ENCODE results near the gene CSF1R.

The CSF1R gene

DNA sequence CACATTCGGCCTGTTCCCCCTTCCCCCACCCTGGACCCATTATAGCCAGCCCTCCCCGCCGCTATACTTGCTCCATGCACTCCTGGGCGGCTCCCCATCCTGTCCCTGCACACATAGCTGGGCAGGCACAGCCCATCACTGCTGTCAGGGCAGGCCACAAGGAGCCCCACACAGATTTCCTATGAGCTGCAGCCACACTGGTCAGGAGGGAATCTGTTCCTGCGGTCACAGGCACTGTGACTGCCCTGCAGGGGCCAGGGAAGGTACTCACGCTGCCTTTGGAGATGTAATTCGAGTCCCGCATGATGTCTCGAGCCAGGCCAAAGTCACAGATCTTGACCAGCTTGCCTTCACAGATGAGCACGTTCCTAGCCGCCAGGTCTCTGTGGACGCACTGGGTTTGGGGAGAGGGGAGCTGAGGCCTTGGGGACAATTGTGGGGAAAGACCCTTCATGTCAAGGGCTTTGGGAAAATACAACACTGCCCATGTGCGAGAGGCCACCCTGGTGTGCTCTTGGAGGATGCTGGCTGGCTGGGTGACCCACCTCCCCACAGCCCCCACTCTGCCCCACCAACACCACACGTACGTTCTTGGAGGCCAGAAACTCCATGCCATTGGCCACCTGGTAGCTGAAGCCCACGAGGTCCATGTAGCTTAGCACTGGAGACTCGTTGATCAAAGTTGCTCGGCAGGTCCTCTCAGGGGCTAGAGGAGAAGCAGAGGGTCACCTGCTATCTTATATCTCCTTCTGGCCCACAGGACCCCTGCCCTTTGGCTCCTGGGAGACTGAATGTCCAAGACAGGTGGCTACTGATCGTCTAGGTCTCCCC, 34.5 kb upstream of the CSF1R start:
- DNase-seq (ENCODE audit: low spot score): peak; percentile 50

GRCh38 chr5:150120062-150120441, 33.7 kb upstream of the CSF1R start:
- DNase-seq (ENCODE audit: low spot score): peak; percentile 39

GRCh38 chr5:150119421-150120061, 33.2 kb upstream of the CSF1R start:
- DNase-seq (ENCODE audit: low spot score): no peak

DNA sequence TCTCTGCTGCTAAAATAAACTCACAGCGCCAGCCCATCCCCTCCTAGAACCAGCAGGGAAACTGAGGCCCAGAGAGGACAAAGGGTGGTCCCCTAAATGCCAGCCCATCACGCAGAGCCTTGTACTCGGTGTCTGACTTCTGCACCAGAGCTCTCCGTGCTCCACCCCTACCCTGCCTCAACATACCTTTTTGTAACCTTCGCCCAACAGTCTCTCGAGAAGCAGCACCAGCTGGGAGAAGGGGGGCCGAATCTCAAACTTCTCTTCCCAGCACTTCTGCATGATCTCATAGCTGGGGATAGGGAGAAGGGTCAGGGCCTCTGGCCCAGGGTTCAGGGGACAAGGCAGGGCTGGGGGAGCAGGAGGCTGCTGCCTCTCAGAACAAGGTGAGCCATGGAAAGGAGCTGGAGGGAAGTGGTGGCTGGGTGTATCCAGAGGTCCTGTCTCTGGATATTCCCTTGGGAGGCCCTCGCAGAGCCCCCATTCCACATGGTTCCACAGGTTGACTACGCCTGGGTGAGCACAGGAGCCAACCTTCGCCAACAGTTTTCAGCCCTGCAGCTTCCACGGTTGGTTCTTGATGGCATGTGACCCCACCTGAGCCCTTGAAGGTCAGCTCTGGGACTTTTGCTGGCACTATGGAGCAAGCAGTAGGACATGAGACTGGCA, 32.3 kb upstream of the CSF1R start:
- DNase-seq (ENCODE audit: low spot score): peak; percentile 33

- DNase-seq (ENCODE audit: low spot score): peak; percentile 41
Measured at GRCh38 chr5:150117945-150118560, 31.7 kb upstream of the CSF1R start.

DNA sequence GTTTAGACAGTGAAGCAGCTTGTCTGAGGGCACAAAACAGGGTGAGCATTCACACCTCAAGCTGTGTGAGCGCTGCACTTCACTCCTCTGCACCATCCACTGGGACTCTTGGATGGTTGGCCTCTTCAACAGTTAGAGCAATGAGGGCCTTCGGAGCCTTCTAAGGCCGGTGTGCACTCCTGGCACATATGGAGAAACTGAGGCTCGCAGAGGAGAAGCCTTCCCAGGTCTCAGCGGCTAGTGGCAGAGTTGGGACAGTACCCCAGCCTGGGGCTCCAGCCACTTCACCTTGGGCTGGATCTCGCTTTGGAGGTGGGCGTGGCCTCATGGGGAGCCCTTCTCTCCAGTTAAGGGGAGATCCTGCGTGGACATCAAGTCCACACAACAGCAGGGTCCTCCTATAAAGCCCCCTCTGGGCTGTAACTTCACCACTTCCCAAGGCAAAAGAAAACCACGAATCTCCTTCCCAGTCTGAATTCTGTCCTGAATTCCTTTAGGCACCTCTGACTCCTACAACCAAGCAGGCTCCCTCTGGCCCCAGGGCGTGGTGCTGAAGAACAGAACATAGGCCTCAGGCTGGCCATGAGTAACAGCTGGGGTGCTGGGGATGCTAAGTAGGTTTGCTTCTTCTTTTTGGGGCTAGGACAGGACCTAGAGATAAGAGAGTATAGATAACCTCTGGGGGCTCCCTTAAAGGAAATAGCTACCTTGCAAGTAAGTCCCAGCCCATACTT, 30.5 kb upstream of the CSF1R start:
- DNase-seq (ENCODE audit: low spot score): peak; percentile 47

GRCh38 chr5:150114773-150115408, 28.5 kb upstream of the CSF1R start:
- no peak for DNase-seq (ENCODE audit: low spot score)

DNA sequence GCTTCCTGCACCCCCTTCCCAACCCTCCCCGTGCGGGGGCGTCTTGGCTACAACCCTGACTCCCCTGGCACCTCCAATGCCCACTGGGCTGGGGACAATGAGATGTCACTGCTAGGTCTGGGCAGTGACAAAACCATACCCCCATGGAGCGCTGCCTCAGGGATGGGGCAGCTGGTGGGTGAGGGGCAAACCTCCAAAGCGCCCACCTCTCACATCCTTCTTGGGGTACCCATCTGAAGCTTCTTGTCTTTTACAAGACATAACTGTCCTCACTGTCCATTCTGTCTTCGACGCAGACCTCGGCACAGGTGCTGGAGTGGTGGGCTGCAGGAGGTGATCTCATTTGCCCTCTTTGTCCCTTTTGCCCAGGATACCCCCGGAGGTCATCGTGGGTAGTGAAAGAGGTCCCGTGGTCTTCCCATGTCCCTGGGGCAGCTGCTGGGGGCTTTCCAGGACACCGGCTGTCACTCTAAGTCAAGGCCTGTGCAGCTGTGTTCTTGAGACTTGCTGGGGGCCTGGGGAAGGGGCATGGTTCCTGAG, 27.8 kb upstream of the CSF1R start:
- peak; percentile 41 for DNase-seq (ENCODE audit: low spot score)

- peak; percentile 56 for DNase-seq (ENCODE audit: low spot score)
Measured at GRCh38 chr5:150113047-150113744, 26.8 kb upstream of the CSF1R start.

DNA sequence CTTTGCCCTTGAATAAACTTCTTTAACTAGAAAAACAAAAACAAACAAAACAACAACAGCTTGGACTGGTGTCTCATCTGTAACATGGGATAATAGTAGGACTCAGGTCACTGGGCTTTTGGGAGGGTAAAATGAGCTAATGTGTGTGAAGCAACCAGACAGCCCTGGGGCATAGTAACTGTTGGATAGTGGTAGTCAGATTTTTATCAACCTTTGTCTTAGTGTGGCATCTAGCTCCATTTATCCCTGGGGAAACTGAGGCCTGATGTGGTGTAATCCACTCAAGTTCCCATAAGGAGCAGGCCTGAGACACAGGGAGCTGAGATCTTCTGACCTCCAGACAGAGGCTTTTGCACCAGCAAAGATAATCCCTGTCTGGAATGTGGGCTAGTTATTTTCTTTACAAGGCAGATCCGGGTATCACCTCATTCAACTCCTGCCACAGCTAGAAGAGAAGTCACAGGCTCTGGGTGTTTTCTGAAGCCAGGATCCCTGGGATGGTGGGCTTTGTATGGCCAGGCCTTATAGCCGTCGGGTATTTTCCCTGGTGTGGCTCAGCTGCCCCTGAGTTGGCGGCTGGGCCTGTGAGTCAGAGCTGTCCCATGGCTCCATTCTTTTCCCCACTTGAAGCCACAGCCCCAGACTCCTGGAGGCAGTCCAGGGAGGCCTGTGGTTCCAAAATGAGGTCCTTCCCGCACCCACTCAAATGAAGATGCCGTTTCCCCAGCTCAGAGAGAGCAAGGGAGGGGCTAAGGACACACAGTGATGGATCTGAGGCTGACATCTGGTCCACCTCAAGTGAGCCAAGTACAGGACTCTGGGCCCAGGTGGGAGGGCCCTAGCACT, 26.1 kb upstream of the CSF1R start:
- DNase-seq (ENCODE audit: low spot score): peak; percentile 46

DNA sequence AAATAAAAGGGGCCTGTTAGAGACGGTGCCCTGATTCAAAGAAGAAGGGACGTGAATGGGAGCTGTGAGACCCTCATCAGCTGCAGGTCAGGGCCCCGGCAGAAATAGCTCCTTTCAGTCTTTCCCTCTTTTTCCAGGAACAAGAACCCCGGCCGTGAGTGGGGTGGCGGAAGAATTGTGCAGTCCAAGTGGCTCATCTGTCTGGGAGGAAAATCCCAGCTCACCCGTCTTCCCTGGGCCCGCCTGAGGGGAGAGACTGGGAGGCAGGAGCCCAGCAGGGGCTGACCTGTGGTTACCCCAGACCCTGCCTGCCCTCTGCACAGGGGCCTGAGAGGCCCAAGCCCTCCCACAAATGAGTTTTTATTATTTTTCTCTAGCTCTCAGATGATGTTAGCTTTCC, 24.8 kb upstream of the CSF1R start:
- peak; percentile 52 for DNase-seq (ENCODE audit: low spot score)

GRCh38 chr5:150109921-150110320, 23.6 kb upstream of the CSF1R start:
- no peak for DNase-seq (ENCODE audit: low spot score)

DNA sequence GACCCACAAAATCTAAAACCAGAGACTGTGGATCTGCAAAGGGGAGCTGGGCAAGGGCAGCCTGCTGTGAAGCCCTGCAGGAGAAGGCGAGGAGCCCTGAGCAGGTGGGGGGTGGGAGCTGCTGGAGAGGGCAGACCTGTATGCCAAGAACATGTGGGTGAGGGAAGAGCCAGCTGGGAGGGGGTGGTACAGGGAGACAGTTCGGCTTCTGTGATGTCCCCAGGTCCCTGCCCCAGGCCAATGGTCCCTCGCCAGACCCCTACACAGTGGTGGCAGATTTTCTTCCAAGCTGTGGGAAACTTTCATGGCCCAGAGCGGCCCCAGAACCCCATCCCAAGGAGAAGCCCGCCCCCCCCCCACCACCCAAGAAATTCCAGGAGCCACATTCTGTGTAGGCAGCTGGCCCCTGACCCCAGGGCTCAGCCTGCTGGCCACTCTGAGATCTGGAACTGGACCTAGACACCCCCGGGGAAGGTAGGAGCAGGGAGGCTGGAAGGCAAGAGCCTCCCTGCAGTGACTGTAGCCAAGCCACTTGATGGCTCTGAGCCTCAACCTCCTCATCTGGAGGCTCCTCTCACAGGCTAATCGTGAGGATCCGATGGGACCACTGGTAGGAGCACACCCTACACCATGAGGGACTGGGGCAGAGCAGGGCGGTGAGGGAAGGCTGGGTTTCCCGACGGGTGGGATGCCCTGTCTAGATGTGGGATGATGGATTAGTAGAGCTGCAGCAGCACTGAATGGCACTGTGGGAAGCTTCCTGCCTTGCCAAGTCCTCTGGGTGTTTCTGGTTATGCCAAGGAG, 22.6 kb upstream of the CSF1R start:
- DNase-seq (ENCODE audit: low spot score): peak; percentile 42

DNA sequence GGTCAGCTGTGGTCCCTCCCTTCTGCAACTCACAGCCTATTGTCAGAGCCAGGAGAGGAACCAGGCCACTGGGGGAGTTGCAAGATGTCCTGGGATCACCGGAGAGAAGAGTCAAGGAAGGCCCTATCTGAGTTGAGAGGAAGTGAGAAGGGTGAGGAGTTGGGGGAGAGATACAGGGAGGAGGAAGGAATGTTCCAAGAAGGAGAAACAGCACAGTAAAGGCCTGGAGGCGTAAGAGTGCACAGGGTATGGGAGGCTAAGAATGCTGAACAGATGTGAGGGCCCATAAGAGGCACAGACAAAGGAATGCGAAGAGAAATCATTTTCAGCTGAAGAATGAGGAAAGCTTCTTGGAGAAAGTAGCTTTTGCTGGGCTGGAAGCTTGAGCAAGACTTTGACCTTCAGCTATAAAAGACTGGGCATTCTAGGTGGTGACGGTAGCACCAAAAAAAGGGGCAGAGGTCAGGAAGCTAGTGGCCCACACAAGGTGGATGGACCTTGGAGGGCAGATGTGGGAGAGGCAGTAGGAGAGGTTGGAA, 21.6 kb upstream of the CSF1R start:
- no peak for DNase-seq (ENCODE audit: low spot score)

- no peak for DNase-seq (ENCODE audit: low spot score)
Measured at GRCh38 chr5:150106674-150107426, 20.5 kb upstream of the CSF1R start.

- peak; percentile 40 for DNase-seq (ENCODE audit: low spot score)
Measured at GRCh38 chr5:150105928-150106615, 19.7 kb upstream of the CSF1R start.

- DNase-seq (ENCODE audit: low spot score): no peak
Measured at GRCh38 chr5:150104550-150104870, 18.2 kb upstream of the CSF1R start.

Data from ecto neural progenitor cell (in vitro differentiated cells).